Colonic mucosa (tissue), 4 donors: Measurements from ENCODE around the gene ADAMTS19. TPM values are rescaled to one million over a fixed set of nuclear protein-coding genes. Genes with fewer than 3 reads are reported as not detected.

Source experiments
- DNase-seq: peaks from one replicate; pipeline ENCODE4 v3.0.0-alpha.2; 2020
- H3K27ac ChIP-seq: fragments of 200-600 bp; one replicate; pipeline ENCODE4 v1.8.0; 2021
- H3K27me3 ChIP-seq: fragments of 200-600 bp; one replicate; pipeline ENCODE4 v1.8.0; 2021
- H3K36me3 ChIP-seq: fragments of 200-600 bp; one replicate; pipeline ENCODE4 v1.8.0; 2021
- H3K4me1 ChIP-seq: fragments of 200-600 bp; one replicate; pipeline ENCODE4 v1.8.0; 2021; ENCODE audit warnings: mild to moderate bottlenecking
- H3K4me3 ChIP-seq: fragments of 200-600 bp; one replicate; pipeline ENCODE4 v1.8.0; 2021
- H3K9ac ChIP-seq, 2 donors: one replicate each; pipeline ENCODE4 v1.7.0; 2013; ENCODE audit warnings: control low read depth in 2 of 2, low read depth in 2 of 2, low read length in 2 of 2
- H3K9me3 ChIP-seq: fragments of 200-600 bp; one replicate; pipeline ENCODE4 v1.8.0; 2021
- CTCF ChIP-seq: fragments of 200-600 bp; IDR thresholded peaks from one replicate; pipeline ENCODE4 v1.8.0; 2022; ENCODE audit warnings: antibody characterized with exemption, mild to moderate bottlenecking
- intact Hi-C: fragments of 100-400 bp; cut with DNase I; formaldehyde crosslinking; loops from one replicate; pipeline ENCODE4 v1.14.1; 2022
- total RNA-seq, 2 donors: library from RNA; stranded (reverse); fragmentation: NEBNext Ultra II Directional in 1 of 2; extraction: Animal tissue kit (Norgen Biotek cat#: 25700) in 1 of 2; gene quantifications; one replicate each; pipeline ENCODE4 v1.2.1, GENCODE V29; 2021
- donor health status: healthy.
- donor health status: DM: no; HTN: no; CAD: no.
- donor health status: DM: no; HTN: no; CAD: no.

The ADAMTS19 gene
- total RNA-seq, 2 donors from 2014 or later, result 0.80 to 1.1 TPM

- no peak for DNase-seq
- no peaks in the 10 kb centered on the region for H3K9me3 ChIP-seq
- H3K36me3 ChIP-seq, result no peaks in the 10 kb centered on the region
- no peaks in the 10 kb centered on the region for H3K27me3 ChIP-seq
- H3K4me1 ChIP-seq, result no peaks in the 10 kb centered on the region
- H3K4me3 ChIP-seq, result no peak overlapping the region
- intact Hi-C loops, result loop anchor here (10.0 kb wide), 2 partner anchors 402 to 592 kb away; no protein-coding TSS in a partner anchor
- H3K9ac ChIP-seq, result no peak overlapping the region
- H3K27ac ChIP-seq, result no peak overlapping the region
- TF ChIP-seq CTCF, result no peak
These were observed 306.7 kb downstream of the ADAMTS19 start for GRCh38 chr5:129766798-129767197.

- TF ChIP-seq CTCF, result peak; percentile 98
- no peak overlapping the region for H3K9ac ChIP-seq
- no peaks in the 10 kb centered on the region for H3K27me3 ChIP-seq
- H3K9me3 ChIP-seq, result no peaks in the 10 kb centered on the region
- no peak overlapping the region for H3K4me3 ChIP-seq
- H3K27ac ChIP-seq, result no peak overlapping the region
- peak; percentile 83 for DNase-seq
- intact Hi-C loops, result loop anchor here (10.0 kb wide), 2 partner anchors 403 to 593 kb away; no protein-coding TSS in a partner anchor
- H3K4me1 ChIP-seq, result no peaks in the 10 kb centered on the region
- no peaks in the 10 kb centered on the region for H3K36me3 ChIP-seq
These were observed 307.9 kb downstream of the ADAMTS19 start for GRCh38 chr5:129767927-129768380.

GRCh38 chr5:129768735-129769134 lies 308.6 kb downstream of the ADAMTS19 start:
- intact Hi-C loops, result loop anchor here (10.0 kb wide), 2 partner anchors 404 to 594 kb away; no protein-coding TSS in a partner anchor
- Histone ChIP-seq H3K4me3 (no peak overlapping the region), H3K27me3 (no peaks in the 10 kb centered on the region), H3K9ac (no peak overlapping the region), H3K27ac (no peak overlapping the region), H3K4me1 (no peaks in the 10 kb centered on the region), H3K9me3 (no peaks in the 10 kb centered on the region), H3K36me3 (no peaks in the 10 kb centered on the region)
- TF ChIP-seq CTCF, result no peak
- no peak for DNase-seq

DNA sequence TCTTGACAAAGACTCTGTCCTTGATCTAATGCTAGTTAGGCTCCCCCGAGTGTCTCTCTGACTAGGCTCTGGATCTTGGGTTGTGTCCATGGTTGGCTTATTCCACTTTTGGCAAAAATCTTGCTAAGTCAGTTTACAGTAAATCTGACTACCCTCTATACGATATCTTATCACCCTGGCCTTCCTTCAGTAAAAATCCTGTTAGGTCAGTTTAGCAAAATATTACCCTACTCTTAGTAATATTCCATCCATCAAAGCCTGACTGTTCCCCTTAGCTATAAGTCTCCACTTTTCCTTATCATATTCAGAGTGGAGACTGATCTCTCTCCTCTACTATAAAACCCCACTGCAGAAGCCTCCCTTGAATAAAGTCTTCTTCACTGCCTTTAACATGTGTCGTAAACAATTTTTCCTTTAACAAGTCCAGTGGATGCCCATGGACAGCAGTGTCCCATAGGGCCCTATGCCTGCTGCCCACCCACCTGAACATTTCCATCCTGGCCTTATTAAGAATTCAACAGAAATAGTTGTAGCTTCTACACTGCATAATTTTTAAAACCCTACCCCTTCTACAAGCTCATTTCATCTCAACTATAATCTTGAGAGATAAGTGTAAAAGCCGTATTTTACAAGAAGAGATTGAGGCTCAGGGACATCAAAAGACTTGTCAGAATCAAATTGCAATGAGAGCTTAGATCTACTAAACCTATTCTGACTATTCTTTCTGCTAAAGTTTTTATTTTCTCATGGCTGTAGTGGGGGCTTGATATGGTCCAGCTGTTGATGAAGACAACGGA lies 310.1 kb downstream of the ADAMTS19 start:
- H3K36me3 ChIP-seq, result no peaks in the 10 kb centered on the region
- DNase-seq, result no peak
- H3K4me1 ChIP-seq, result no peaks in the 10 kb centered on the region
- H3K9ac ChIP-seq, result no peak overlapping the region
- intact Hi-C loops, result loop anchor here (5.0 kb wide), 1 partner anchor 863 kb away; no protein-coding TSS in a partner anchor
- no peaks in the 10 kb centered on the region for H3K9me3 ChIP-seq
- no peak for TF ChIP-seq CTCF
- no peak overlapping the region for H3K27ac ChIP-seq
- H3K27me3 ChIP-seq, result no peaks in the 10 kb centered on the region
- H3K4me3 ChIP-seq, result no peak overlapping the region

DNA sequence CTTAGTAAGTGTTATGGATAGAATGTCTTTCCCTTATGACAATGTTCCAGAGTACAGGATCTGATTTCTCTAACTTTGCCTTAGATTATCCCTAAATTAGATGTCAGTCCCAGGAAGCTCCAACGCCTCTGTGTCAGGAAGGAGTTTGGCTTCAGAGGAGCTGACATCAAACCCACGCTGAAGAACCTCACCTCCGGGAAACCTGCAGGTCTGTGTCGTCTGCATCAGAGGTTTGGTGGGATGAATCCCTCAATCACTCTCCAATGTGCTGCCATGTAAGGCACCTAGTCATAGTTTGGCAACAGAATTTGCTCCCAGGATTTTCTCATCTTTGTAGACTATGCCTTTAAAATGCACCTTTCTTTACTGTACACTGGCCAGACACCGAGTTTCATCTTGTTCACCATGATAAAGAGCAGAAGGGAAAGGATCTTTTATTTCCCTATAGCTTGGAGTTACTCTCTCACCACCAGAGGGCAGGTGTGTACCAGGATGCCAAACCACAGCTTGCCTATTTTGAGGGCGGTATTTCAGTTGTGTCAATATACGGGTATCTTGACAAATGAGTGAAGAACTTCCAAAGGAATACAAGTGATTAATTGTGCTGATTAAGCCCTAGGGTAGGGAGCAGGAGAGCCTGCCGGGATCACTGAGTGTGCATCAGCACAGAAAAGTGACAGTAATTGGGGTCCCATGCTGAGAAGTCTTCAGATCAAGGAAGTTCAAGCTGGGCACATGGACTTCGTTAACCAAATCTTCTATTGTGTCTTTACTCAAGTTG lies 311.1 kb downstream of the ADAMTS19 start:
- intact Hi-C loops, result loop anchor here (5.0 kb wide), 1 partner anchor 864 kb away; no protein-coding TSS in a partner anchor
- no peak overlapping the region for H3K9ac ChIP-seq
- H3K27ac ChIP-seq, result no peak overlapping the region
- no peaks in the 10 kb centered on the region for H3K27me3 ChIP-seq
- no peaks in the 10 kb centered on the region for H3K36me3 ChIP-seq
- H3K4me3 ChIP-seq, result no peak overlapping the region
- no peaks in the 10 kb centered on the region for H3K9me3 ChIP-seq
- no peaks in the 10 kb centered on the region for H3K4me1 ChIP-seq
- peak; percentile 71 for TF ChIP-seq CTCF
- peak; percentile 68 for DNase-seq
